Measurements from ENCODE around the gene ACSL4.
A peak's percentile ranks its signal among the peaks of the same experiment; 100 is the strongest.

ACSL4 gene

GRCh38 chrX:109732807-109733612, at the start of gene ACSL4:
Gene ACSL4 (minus strand): TSS chrX:109733257. CDS start chrX:109683363, 49,894 bp downstream.
- DNase-seq (ENCODE audit: low spot score in 2 of 2), result peak; percentile 88 to 95
- H3K27me3 ChIP-seq (ENCODE audit: low read depth), result no peaks in the 10 kb centered on the region
- no peaks in the 10 kb centered on the region for H3K36me3 ChIP-seq (replicated peaks)
- in situ Hi-C loops (cut with MboI; ENCODE audit: low sequenced_read_pairs), result no loop called here
- peaks cover 14% of the 10 kb centered on the region for H3K4me1 ChIP-seq
- no peaks in the 10 kb centered on the region for H3K9me3 ChIP-seq
- H3K4me3 ChIP-seq, result peak within 1 kb of the TSS; percentile 69

DNA sequence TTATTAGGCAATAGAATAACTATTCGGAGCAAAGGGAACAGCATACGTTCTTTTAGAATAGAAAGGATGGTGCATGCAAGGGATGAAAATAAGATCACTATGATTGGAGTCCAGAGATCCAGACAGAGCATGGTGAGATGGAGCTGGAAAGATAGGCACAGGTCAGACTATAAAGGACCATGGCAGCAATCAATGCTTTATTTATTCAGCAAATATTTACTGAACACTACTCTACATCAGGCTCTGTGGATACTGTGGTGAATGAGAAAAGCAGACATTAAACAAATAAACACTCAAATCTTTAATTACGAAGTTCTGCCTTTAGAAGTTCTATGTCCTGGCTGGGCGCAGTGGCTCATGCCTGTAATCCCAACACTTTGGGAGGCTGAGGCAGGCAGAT, 44.7 kb upstream of the ACSL4 start:
- H3K27me3 ChIP-seq (ENCODE audit: low read depth), result no peaks in the 10 kb centered on the region

DNA sequence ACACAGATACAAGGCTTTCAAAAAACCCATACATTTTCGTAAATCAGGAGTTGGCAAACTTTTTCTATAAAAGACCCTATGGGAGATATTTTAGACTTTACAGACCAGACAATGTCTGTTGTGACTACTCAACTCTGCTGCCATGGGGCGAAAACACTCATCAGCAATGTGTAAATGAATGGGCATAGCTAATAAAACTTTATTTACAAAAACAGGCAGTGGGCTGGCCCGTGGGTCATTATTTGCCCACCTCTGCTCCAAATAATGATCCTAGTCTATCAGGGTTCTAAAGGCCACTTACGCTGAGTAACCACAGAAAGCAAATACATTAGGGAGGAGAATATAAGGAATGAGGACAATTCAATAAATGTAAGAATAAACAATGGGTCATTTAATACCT, 43.9 kb upstream of the ACSL4 start:
- Histone ChIP-seq H3K9me3 (no peaks in the 10 kb centered on the region), H3K36me3 (replicated peaks) (no peaks in the 10 kb centered on the region), H3K27me3 (ENCODE audit: low read depth) (no peaks in the 10 kb centered on the region), H3K4me1 (no peaks in the 10 kb centered on the region), H3K4me3 (no peak overlapping the region)
- no peak for DNase-seq (ENCODE audit: low spot score in 2 of 2)
- in situ Hi-C loops (cut with MboI; ENCODE audit: low sequenced_read_pairs), result no loop called here

More for the DNA sequence above, 44.7 kb upstream of the ACSL4 start:
- in situ Hi-C loops (cut with MboI; ENCODE audit: low sequenced_read_pairs), result no loop called here
- Histone ChIP-seq H3K4me3 (no peak overlapping the region), H3K36me3 (replicated peaks) (no peaks in the 10 kb centered on the region), H3K4me1 (no peaks in the 10 kb centered on the region), H3K9me3 (no peaks in the 10 kb centered on the region)
- DNase-seq (ENCODE audit: low spot score in 2 of 2), result no peak

DNA sequence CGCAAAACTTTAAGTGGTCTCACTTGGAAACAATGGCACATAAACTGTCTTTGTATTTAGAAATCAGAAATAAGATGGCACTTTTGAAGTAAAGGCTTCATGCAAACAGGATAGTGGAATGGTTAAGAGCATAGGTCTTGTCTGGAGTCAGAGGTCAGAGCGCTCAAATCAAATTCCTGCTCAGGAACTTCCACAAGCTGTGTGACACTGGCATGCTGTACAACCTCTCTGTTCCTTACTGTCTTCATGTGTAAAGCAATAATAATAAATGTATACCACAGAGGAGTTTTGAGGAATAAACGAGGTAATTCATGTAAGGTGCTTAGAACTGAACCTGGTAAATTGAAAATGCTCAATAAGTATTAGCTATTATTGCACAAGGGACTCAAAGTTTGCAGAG, 43.4 kb upstream of the ACSL4 start:
- no peaks in the 10 kb centered on the region for H3K4me1 ChIP-seq
- DNase-seq (ENCODE audit: low spot score in 2 of 2), result no peak
- in situ Hi-C loops (cut with MboI; ENCODE audit: low sequenced_read_pairs), result no loop called here
- H3K4me3 ChIP-seq, result no peak overlapping the region
- no peaks in the 10 kb centered on the region for H3K36me3 ChIP-seq (replicated peaks)
- no peaks in the 10 kb centered on the region for H3K9me3 ChIP-seq
- H3K27me3 ChIP-seq (ENCODE audit: low read depth), result no peaks in the 10 kb centered on the region

DNA sequence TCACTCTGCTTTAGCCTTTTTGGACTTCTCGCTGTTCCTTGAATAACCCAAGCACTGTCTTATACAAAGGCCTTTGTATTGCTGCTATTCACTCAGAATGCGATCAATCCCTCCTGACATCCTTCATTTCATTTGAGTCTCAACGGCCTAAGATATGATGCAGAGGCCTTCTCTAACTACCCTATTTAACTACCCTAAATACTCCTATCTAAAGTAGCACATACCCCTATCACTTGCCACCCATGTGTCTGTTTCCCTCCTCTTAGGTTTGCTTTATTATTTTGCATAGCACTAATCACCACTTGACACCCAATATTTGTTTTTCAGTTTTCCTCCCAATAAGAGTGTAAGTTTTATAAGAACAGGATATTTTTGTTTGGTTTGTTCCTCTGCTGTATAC, 42.3 kb upstream of the ACSL4 start:
- no peaks in the 10 kb centered on the region for H3K4me1 ChIP-seq
- H3K36me3 ChIP-seq (replicated peaks), result no peaks in the 10 kb centered on the region
- no peaks in the 10 kb centered on the region; the same call in 1 of the 2 replicates for H3K27me3 ChIP-seq (ENCODE audit: low read depth)
- H3K9me3 ChIP-seq, result no peaks in the 10 kb centered on the region
- no peak overlapping the region for H3K4me3 ChIP-seq
- in situ Hi-C loops (cut with MboI; ENCODE audit: low sequenced_read_pairs), result no loop called here
- DNase-seq (ENCODE audit: low spot score in 2 of 2), result no peak

DNA sequence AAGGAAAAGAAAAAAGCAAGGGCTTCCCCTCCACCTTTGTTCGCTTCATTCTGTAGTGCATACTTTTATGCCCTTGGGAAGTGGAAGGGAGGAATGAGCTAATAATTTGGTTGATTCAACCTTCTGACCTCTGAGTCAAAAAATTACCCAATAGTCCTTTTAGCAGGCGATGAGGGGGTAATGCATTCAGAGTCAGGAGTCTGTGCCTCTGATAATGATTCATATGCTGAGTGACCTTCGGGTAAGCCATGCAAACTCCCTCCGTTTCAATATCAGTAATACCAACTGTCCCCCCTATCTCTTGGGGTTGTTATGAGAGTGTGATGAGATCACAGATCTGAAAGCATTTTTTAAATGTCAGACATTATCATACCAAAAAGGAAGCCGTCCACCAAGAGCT, 41.6 kb upstream of the ACSL4 start:
- DNase-seq (ENCODE audit: low spot score in 2 of 2), result no peak
- no peaks in the 10 kb centered on the region for H3K4me1 ChIP-seq
- no peak overlapping the region for H3K4me3 ChIP-seq
- no peaks in the 10 kb centered on the region for H3K36me3 ChIP-seq (replicated peaks)
- no peaks in the 10 kb centered on the region for H3K9me3 ChIP-seq
- in situ Hi-C loops (cut with MboI; ENCODE audit: low sequenced_read_pairs), result no loop called here
- no peaks in the 10 kb centered on the region; the same call in none of the 2 replicates for H3K27me3 ChIP-seq (ENCODE audit: low read depth)

DNA sequence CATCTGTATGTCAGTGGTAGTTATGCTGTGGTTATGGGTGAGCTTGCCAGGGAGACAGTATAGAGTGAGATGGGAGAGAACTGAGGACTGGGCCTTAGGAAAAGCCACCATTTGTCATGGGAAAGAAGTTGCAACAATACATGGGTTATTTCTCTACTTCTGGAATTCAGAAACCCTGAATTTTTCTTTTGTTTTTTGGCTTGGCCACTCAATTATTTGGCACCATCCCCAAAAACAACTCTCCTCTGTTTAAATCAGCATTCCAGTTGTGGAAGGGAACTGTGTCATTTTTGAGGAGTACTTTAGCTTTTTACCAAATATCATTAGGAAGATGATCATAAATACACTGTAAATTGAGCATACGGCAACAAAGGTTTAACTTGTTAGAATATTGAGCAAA, 41.1 kb upstream of the ACSL4 start:
- H3K4me1 ChIP-seq, result no peaks in the 10 kb centered on the region

DNA sequence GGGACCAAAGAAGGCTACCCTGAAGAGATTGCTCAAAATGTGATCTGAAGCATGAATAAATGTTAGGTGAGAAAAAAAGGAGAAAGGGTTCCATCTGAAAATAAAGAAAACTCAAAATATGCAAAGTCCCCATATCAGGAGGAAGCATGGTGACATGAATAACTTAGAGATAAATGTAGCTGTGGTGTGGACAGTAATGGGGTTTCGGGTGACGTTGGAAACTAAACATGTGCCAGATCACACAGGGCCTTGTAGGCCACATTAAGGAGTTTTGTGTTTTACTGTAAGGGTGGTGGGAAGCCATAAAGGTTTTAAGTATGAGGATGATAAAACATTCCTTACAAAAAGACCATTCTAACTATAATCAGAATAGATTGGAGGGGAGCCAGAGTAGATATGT, 40.3 kb upstream of the ACSL4 start:
- Histone ChIP-seq H3K9me3 (no peaks in the 10 kb centered on the region), H3K4me1 (no peaks in the 10 kb centered on the region), H3K27me3 (ENCODE audit: low read depth) (no peaks in the 10 kb centered on the region; the same call in none of the 2 replicates), H3K4me3 (no peak overlapping the region), H3K36me3 (replicated peaks) (no peaks in the 10 kb centered on the region)
- no peak for DNase-seq (ENCODE audit: low spot score in 2 of 2)
- in situ Hi-C loops (cut with MboI; ENCODE audit: low sequenced_read_pairs), result no loop called here

More for the DNA sequence above, 41.1 kb upstream of the ACSL4 start:
- in situ Hi-C loops (cut with MboI; ENCODE audit: low sequenced_read_pairs), result no loop called here
- Histone ChIP-seq H3K4me3 (no peak overlapping the region), H3K36me3 (replicated peaks) (no peaks in the 10 kb centered on the region), H3K27me3 (ENCODE audit: low read depth) (no peaks in the 10 kb centered on the region; the same call in none of the 2 replicates), H3K9me3 (no peaks in the 10 kb centered on the region)
- DNase-seq (ENCODE audit: low spot score in 2 of 2), result no peak

GRCh38 chrX:109770780-109771179, 37.7 kb upstream of the ACSL4 start:
- no peak for DNase-seq (ENCODE audit: low spot score in 2 of 2)
- no peaks in the 10 kb centered on the region for H3K4me1 ChIP-seq
- H3K4me3 ChIP-seq, result no peak overlapping the region
- no peaks in the 10 kb centered on the region for H3K9me3 ChIP-seq
- H3K27me3 ChIP-seq (ENCODE audit: low read depth), result peaks cover 2% of the 10 kb centered on the region
- no peaks in the 10 kb centered on the region for H3K36me3 ChIP-seq (replicated peaks)
- in situ Hi-C loops (cut with MboI; ENCODE audit: low sequenced_read_pairs), result no loop called here

- Histone ChIP-seq H3K27me3 (ENCODE audit: low read depth) (peaks cover 36% of the 10 kb centered on the region), H3K4me1 (peaks cover 11% of the 10 kb centered on the region), H3K4me3 (no peak overlapping the region), H3K36me3 (replicated peaks) (no peaks in the 10 kb centered on the region), H3K9me3 (no peaks in the 10 kb centered on the region)
- no peak for DNase-seq (ENCODE audit: low spot score in 2 of 2)
- in situ Hi-C loops (cut with MboI; ENCODE audit: low sequenced_read_pairs), result no loop called here
Measured at GRCh38 chrX:109760922-109761250, 27.8 kb upstream of the ACSL4 start.

- H3K27me3 ChIP-seq (ENCODE audit: low read depth), result peaks cover 31% of the 10 kb centered on the region
- H3K4me1 ChIP-seq, result peaks cover 11% of the 10 kb centered on the region
- no peaks in the 10 kb centered on the region for H3K36me3 ChIP-seq (replicated peaks)
- peak in 1 of 2 experiments; percentile 13 for DNase-seq (ENCODE audit: low spot score in 2 of 2)
- H3K4me3 ChIP-seq, result no peak overlapping the region
- in situ Hi-C loops (cut with MboI; ENCODE audit: low sequenced_read_pairs), result no loop called here
- no peaks in the 10 kb centered on the region for H3K9me3 ChIP-seq
Measured at GRCh38 chrX:109760209-109760921, 27.3 kb upstream of the ACSL4 start.

DNA sequence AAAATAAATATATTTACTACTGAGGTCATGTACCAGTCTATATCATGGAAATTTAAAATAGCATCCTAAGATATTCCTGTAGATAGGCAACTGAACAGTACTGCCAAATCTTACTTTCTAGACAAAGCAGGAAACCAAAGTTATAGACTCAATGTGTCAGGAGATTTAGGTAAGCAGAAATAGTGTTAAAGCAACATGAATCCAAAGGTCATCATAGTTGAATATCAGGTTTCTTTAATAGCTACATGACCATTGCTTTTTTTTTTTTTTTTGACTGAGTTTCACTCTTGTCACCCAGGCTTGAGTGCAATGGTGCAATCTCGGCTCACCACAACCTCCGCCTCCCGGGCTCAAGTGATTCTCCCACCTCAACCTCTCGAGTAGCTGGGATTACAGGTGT, 20.2 kb upstream of the ACSL4 start:
- H3K4me1 ChIP-seq, result no peaks in the 10 kb centered on the region
- H3K36me3 ChIP-seq (replicated peaks), result no peaks in the 10 kb centered on the region
- H3K4me3 ChIP-seq, result no peak overlapping the region
- no peak for DNase-seq (ENCODE audit: low spot score in 2 of 2)
- in situ Hi-C loops (cut with MboI; ENCODE audit: low sequenced_read_pairs), result no loop called here
- H3K27me3 ChIP-seq (ENCODE audit: low read depth), result 0 out of 2 replicates have a peak, but pooled peaks cover 5% of the 10 kb centered on the region
- H3K9me3 ChIP-seq, result 0 out of 2 replicates have a peak, but pooled peaks cover 5% of the 10 kb centered on the region

- DNase-seq (ENCODE audit: low spot score in 2 of 2), result no peak
- in situ Hi-C loops (cut with MboI; ENCODE audit: low sequenced_read_pairs), result no loop called here
- H3K9me3 ChIP-seq, result 0 out of 2 replicates have a peak, but pooled peaks cover 5% of the 10 kb centered on the region
- H3K36me3 ChIP-seq (replicated peaks), result no peaks in the 10 kb centered on the region
- H3K27me3 ChIP-seq (ENCODE audit: low read depth), result no peaks in the 10 kb centered on the region
- H3K4me3 ChIP-seq, result no peak overlapping the region
- H3K4me1 ChIP-seq, result no peaks in the 10 kb centered on the region
Measured at GRCh38 chrX:109751698-109752097, 18.6 kb upstream of the ACSL4 start.

- Histone ChIP-seq H3K9me3 (no peaks in the 10 kb centered on the region), H3K36me3 (replicated peaks) (no peaks in the 10 kb centered on the region), H3K27me3 (ENCODE audit: low read depth) (no peaks in the 10 kb centered on the region), H3K4me1 (no peaks in the 10 kb centered on the region), H3K4me3 (no peak overlapping the region)
- in situ Hi-C loops (cut with MboI; ENCODE audit: low sequenced_read_pairs), result no loop called here
- no peak for DNase-seq (ENCODE audit: low spot score in 2 of 2)
Measured at GRCh38 chrX:109749207-109749606, 16.1 kb upstream of the ACSL4 start.

Data from HAP-1 (cell line).